Liver (tissue), 9 donors: ENCODE measurements around the gene FLT1. TPM values are rescaled to one million over a fixed set of nuclear protein-coding genes. Genes with fewer than 3 reads are reported as not detected.
A peak's percentile ranks its signal among the peaks of the same experiment; 100 is the strongest.

Experiments
- DNase-seq: peaks from one replicate; pipeline ENCODE4 v3.0.0-alpha.2; 2017; ENCODE audit warnings: low spot score
- H3K27ac ChIP-seq, 2 donors: one replicate each; pipeline ENCODE4 v1.7.0; 2013; ENCODE audit warnings: inconsistent platforms in 2 of 2, low read length in 2 of 2, control low read depth in 1 of 2, low read depth in 1 of 2, mild to moderate bottlenecking in 1 of 2
- H3K27me3 ChIP-seq, 4 donors: one replicate each; pipeline versions ENCODE4 v1.6.1 to v1.7.0; 2013; ENCODE audit warnings: low read length in 3 of 4, inconsistent platforms in 1 of 4, mild to moderate bottlenecking in 1 of 4, moderate library complexity in 1 of 4; ENCODE audit not compliant: control insufficient read depth in 4 of 4, insufficient read depth in 4 of 4
- H3K36me3 ChIP-seq, 4 donors: one replicate each; pipeline versions ENCODE4 v1.6.1 to v1.7.0; 2013; ENCODE audit warnings: low read length in 3 of 4, mild to moderate bottlenecking in 3 of 4, low read depth in 1 of 4, moderate library complexity in 1 of 4; ENCODE audit not compliant: control insufficient read depth in 4 of 4, insufficient read depth in 3 of 4
- H3K4me1 ChIP-seq, 4 donors: one replicate each; pipeline versions ENCODE4 v1.6.1 to v1.7.0; 2013; ENCODE audit warnings: low read length in 3 of 4, mild to moderate bottlenecking in 3 of 4, moderate library complexity in 1 of 4; ENCODE audit not compliant: control insufficient read depth in 4 of 4, insufficient read depth in 4 of 4
- H3K4me3 ChIP-seq, 3 donors: one replicate each; pipeline versions ENCODE4 v1.6.1 to v1.7.0; 2013; ENCODE audit warnings: low read length in 3 of 3, control low read depth in 1 of 3, low read depth in 1 of 3, mild to moderate bottlenecking in 1 of 3
- H3K9ac ChIP-seq, 2 donors: one replicate each; pipeline ENCODE4 v1.7.0; 2013; ENCODE audit warnings: low read length in 2 of 2, mild to moderate bottlenecking in 2 of 2, moderate library complexity in 2 of 2, control low read depth in 1 of 2, low read depth in 1 of 2
- H3K9me3 ChIP-seq, 4 donors: one replicate each; pipeline versions ENCODE4 v1.6.1 to v1.7.0; 2013; ENCODE audit warnings: low read length in 3 of 4; ENCODE audit not compliant: control insufficient read depth in 4 of 4
- CTCF ChIP-seq: fragments of 150-350 bp; IDR thresholded peaks from 2 replicates; pipeline ENCODE4 v1.5.1; 2017; ENCODE audit warnings: improper control_type of control experiment, low read depth, low read length; ENCODE audit not compliant: missing input control
- EGR1 ChIP-seq, 2 donors: IDR thresholded peaks; 2 replicates each; pipeline ENCODE4 v1.6.1; 2016 to 2018; ENCODE audit warnings: antibody characterized with exemption in 2 of 2, low read depth in 2 of 2
- FOXA1 ChIP-seq: IDR thresholded peaks from 2 replicates; pipeline ENCODE4 v1.6.1; 2016; ENCODE audit warnings: antibody characterized with exemption
- FOXA2 ChIP-seq: IDR thresholded peaks from 2 replicates; pipeline ENCODE4 v1.6.1; 2016; ENCODE audit warnings: antibody characterized with exemption
- GABPA ChIP-seq, 2 donors: IDR thresholded peaks in 1 of 2; conservative IDR thresholded peaks in 1 of 2; 2 replicates each; pipeline ENCODE4 v1.6.1; 2016; ENCODE audit warnings: antibody characterized with exemption in 2 of 2, mild to moderate bottlenecking in 1 of 2, moderate library complexity in 1 of 2
- HNF4A ChIP-seq, 2 donors: conservative IDR thresholded peaks; 2 replicates each; pipeline ENCODE4 v1.6.1; 2016; ENCODE audit warnings: antibody characterized with exemption in 2 of 2, mild to moderate bottlenecking in 2 of 2
- HNF4G ChIP-seq: IDR thresholded peaks from 2 replicates; pipeline ENCODE4 v1.6.1; 2016; ENCODE audit warnings: antibody characterized with exemption
- JUND ChIP-seq, 2 donors: IDR thresholded peaks; 2 replicates each; pipeline ENCODE4 v1.6.1; 2016; ENCODE audit warnings: antibody characterized with exemption in 2 of 2
- NR2F2 ChIP-seq: IDR thresholded peaks from 2 replicates; pipeline ENCODE4 v1.6.1; 2016; ENCODE audit warnings: antibody characterized with exemption
- RAD21 ChIP-seq, 2 donors: IDR thresholded peaks; 2 replicates each; pipeline ENCODE4 v1.6.1; 2016; ENCODE audit warnings: antibody characterized with exemption in 2 of 2, mild to moderate bottlenecking in 2 of 2
- REST ChIP-seq: IDR thresholded peaks from 2 replicates; pipeline ENCODE4 v1.6.1; 2016; ENCODE audit warnings: antibody characterized with exemption, mild to moderate bottlenecking
- RXRA ChIP-seq, 2 donors: IDR thresholded peaks; 2 replicates each; pipeline ENCODE4 v1.6.1; 2017 to 2018; ENCODE audit warnings: antibody characterized with exemption in 2 of 2, mild to moderate bottlenecking in 1 of 2
- SP1 ChIP-seq: IDR thresholded peaks from 2 replicates; pipeline ENCODE4 v1.6.1; 2018; ENCODE audit warnings: antibody characterized with exemption, mild to moderate bottlenecking
- TAF1 ChIP-seq: conservative IDR thresholded peaks from 2 replicates; pipeline ENCODE4 v1.6.1; 2016; ENCODE audit warnings: antibody characterized with exemption, mild to moderate bottlenecking
- YY1 ChIP-seq: IDR thresholded peaks from 2 replicates; pipeline ENCODE4 v1.6.1; 2016; ENCODE audit warnings: antibody characterized with exemption, mild to moderate bottlenecking
- ZBTB33 ChIP-seq: IDR thresholded peaks from 2 replicates; pipeline ENCODE4 v1.6.1; 2016; ENCODE audit warnings: antibody characterized with exemption
- WGBS: extraction: QIAGEN DNeasy Blood & Tissue Kit; methylation state at CpG from one replicate; pipeline ENCODE4 v1.1.7; 2013; 5-methylcytosine and 5-hydroxymethylcytosine counted together
- polyA plus RNA-seq, 2 donors: library from polyadenylated mRNA; stranded (reverse) in 1 of 2; unstranded in 1 of 2; fragments of 200-250 nt in 1 of 2; fragments of >200 nt in 1 of 2; fragmentation: Nextera tagmentation in 1 of 2; extraction: Ambion mirVana in 1 of 2; gene quantifications; one replicate each; pipeline versions ENCODE4 v1.2.1 to v1.2.3, GENCODE V29; 2013 to 2015
- total RNA-seq, 2 donors: library from RNA; depleted of rRNA; stranded (reverse); fragments of >200 nt; gene quantifications; one replicate each; pipeline ENCODE4 v1.2.3, GENCODE V29; 2014
- TF ChIP-seq, protein P1 (sequence below): IDR thresholded peaks from 2 replicates; pipeline ENCODE4 v1.6.1; 2016; ENCODE audit warnings: antibody characterized with exemption
- TF ChIP-seq, protein P2 (sequence below): IDR thresholded peaks from 2 replicates; pipeline ENCODE4 v1.6.1; 2016; ENCODE audit warnings: antibody characterized with exemption
- donor health status: healthy.
- donor health status: healthy.
- donor health status: healthy.
- donor health status: healthy.
- donor health status: healthy.

Gene FLT1
- total and polyA plus RNA-seq, 4 donors: 4.1 to 19.7 (median 9.3) TPM

DNA sequence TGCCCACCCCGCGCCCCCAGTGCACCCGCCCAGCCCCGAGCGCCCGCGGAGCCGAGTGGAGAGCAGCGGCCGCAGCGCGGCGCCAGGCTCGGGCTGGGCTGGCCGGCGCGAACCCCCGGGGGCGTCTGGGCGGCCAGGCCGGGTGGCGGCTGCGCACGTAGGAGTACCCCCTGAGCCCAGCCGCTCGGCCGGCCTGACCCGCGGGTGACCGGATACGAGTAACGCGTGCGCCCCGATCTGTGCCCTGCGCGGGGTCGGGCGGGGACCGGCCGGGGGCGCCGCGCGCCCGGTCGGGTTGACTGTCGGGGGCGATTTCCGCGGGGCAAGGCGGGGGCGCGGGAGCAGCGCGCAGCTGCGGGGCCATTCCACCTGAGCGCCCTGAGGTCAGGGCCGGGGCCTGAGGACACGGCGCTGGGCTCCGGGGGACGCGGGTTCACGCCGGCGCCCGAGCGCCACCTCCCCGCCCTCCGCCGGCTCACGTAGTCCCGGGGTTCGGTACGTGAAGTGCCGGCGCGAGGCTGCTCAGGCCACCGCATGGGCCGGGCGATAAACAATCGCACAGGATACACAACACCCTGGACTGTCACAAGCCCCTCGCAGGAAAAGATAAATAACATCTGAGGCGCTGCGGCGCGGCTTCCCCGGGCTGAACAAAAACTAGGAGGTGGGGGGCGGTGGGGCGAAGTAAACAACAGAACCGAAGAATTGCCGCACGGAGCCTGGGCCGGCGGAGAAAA, 37.6 kb upstream of the FLT1 start:
- TF ChIP-seq GABPA (IDR thresholded peaks at IDR 0.05 in 1 of 2, conservative IDR thresholded peaks at IDR 0.05 in 1 of 2): no peak
- TF ChIP-seq SP1: peak; percentile 13
- no peak for TF ChIP-seq YY1
- TF ChIP-seq HNF4A (conservative IDR thresholded peaks at IDR 0.05): no peak
- TF ChIP-seq, protein P1, sequence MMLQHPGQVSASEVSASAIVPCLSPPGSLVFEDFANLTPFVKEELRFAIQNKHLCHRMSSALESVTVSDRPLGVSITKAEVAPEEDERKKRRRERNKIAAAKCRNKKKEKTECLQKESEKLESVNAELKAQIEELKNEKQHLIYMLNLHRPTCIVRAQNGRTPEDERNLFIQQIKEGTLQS: no peak
- no peak for TF ChIP-seq REST
- no peak for TF ChIP-seq TAF1
- TF ChIP-seq HNF4G: no peak
- no peak for TF ChIP-seq RXRA (IDR thresholded peaks at IDR 0.05)
- TF ChIP-seq FOXA1: no peak
- TF ChIP-seq EGR1 (IDR thresholded peaks at IDR 0.05; ENCODE audit: low read depth in 2 of 2): no peak
- no peak for TF ChIP-seq ZBTB33
- peak; percentile 18 to 25 for TF ChIP-seq RAD21 (IDR thresholded peaks at IDR 0.05)
- TF ChIP-seq, protein P2, sequence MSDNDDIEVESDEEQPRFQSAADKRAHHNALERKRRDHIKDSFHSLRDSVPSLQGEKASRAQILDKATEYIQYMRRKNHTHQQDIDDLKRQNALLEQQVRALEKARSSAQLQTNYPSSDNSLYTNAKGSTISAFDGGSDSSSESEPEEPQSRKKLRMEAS: no peak
- TF ChIP-seq FOXA2: no peak
- TF ChIP-seq JUND (IDR thresholded peaks at IDR 0.05): no peak
- peak; percentile 51 for TF ChIP-seq NR2F2
- no peak for TF ChIP-seq CTCF
- H3K27ac ChIP-seq: peak overlapping the region in 1 of 2 donors; percentile 44
- WGBS: 2% methylated on average over 96 of the region's 96 CpGs
- DNase-seq: peak; percentile 63
- peaks cover 6 to 22% (median 15%) of the 10 kb centered on the region in 4 donors for H3K4me1 ChIP-seq
- no peaks in the 10 kb centered on the region for H3K9me3 ChIP-seq
- H3K4me3 ChIP-seq: peak overlapping the region in 2 of 3 donors; percentile 13 to 47
- H3K9ac ChIP-seq: no peak overlapping the region
- no peaks in the 10 kb centered on the region for H3K36me3 ChIP-seq
- peaks cover 0 to 22% (median 6%) of the 10 kb centered on the region in 4 donors for H3K27me3 ChIP-seq
